GM23248 (cell line): Measurements from ENCODE around the gene ADAMTS9. TPM values are rescaled to one million over a fixed set of nuclear protein-coding genes. Genes with fewer than 3 reads are reported as not detected.

ENCODE experiments used
- DNase-seq: peaks from one replicate; pipeline ENCODE4 v3.0.0-alpha.2; 2015
- H2AFZ ChIP-seq: fragments of 200-600 bp; sonication (generic); 2 replicates; pipeline ENCODE4 v1.6.1; 2016; ENCODE audit warnings: antibody characterized with exemption
- H3F3A ChIP-seq: fragments of 200-600 bp; sonication (generic); 2 replicates; pipeline ENCODE4 v1.6.1; 2016; ENCODE audit warnings: mild to moderate bottlenecking, antibody characterized with exemption, mixed run types; ENCODE audit not compliant: insufficient read depth
- H3K27ac ChIP-seq: fragments of 200-600 bp; sonication (generic); 2 replicates; pipeline ENCODE4 v1.5.1; 2016; ENCODE audit warnings: mild to moderate bottlenecking
- H3K27me3 ChIP-seq: fragments of 200-600 bp; sonication (generic); replicated peaks from 2 replicates; pipeline ENCODE4 v1.6.1; 2016; ENCODE audit warnings: mild to moderate bottlenecking; ENCODE audit not compliant: insufficient read depth
- H3K36me3 ChIP-seq: fragments of 200-600 bp; sonication (generic); 2 replicates; pipeline ENCODE4 v1.6.1; 2016; ENCODE audit warnings: low read depth, mild to moderate bottlenecking
- H3K4me1 ChIP-seq: fragments of 200-600 bp; sonication (generic); 2 replicates; pipeline ENCODE4 v1.6.1; 2016; ENCODE audit warnings: mild to moderate bottlenecking; ENCODE audit not compliant: insufficient read depth
- H3K4me2 ChIP-seq: fragments of 200-600 bp; sonication (generic); one replicate; pipeline ENCODE4 v1.6.1; 2016; ENCODE audit warnings: mild to moderate bottlenecking; ENCODE audit not compliant: unreplicated experiment
- H3K4me3 ChIP-seq: fragments of 200-600 bp; sonication (generic); 2 replicates; pipeline ENCODE4 v1.5.1; 2016; ENCODE audit warnings: mild to moderate bottlenecking
- H3K79me2 ChIP-seq: fragments of 200-600 bp; sonication (generic); 2 replicates; pipeline ENCODE4 v1.6.1; 2016; ENCODE audit warnings: mild to moderate bottlenecking; ENCODE audit not compliant: insufficient read depth
- H3K9ac ChIP-seq: fragments of 200-600 bp; sonication (generic); 2 replicates; pipeline ENCODE4 v1.6.1; 2016; ENCODE audit warnings: mild to moderate bottlenecking
- H3K9me2 ChIP-seq: fragments of 200-600 bp; sonication (generic); 2 replicates; pipeline ENCODE4 v1.6.1; 2016; ENCODE audit warnings: mixed run types, mild to moderate bottlenecking, moderate library complexity; ENCODE audit not compliant: insufficient read depth
- H3K9me3 ChIP-seq: fragments of 200-600 bp; sonication (generic); one replicate; pipeline ENCODE4 v1.6.1; 2017; ENCODE audit warnings: low read depth
- H4K20me1 ChIP-seq: fragments of 200-600 bp; sonication (generic); 2 replicates; pipeline ENCODE4 v1.6.0; 2016; ENCODE audit not compliant: insufficient read depth
- EZH2 ChIP-seq: fragments of 200-600 bp; sonication (generic); IDR thresholded peaks from 2 replicates; pipeline ENCODE4 v1.6.1; 2018; ENCODE audit warnings: antibody characterized with exemption, mild to moderate bottlenecking; ENCODE audit not compliant: insufficient read depth, poor library complexity, severe bottlenecking
- EZH2phosphoT487 ChIP-seq: fragments of 200-600 bp; sonication (generic); IDR thresholded peaks from 2 replicates; pipeline ENCODE4 v1.6.1; 2018; ENCODE audit warnings: antibody characterized with exemption, moderate library complexity, mild to moderate bottlenecking, low read depth; ENCODE audit not compliant: insufficient read depth
- WGBS, 2 experiments: methylation state at CpG; one replicate each; pipeline ENCODE4 v1.1.6; 2015 to 2017; ENCODE audit warnings: low lambda C conversion rate in 2 of 2, low coverage in 1 of 2; ENCODE audit errors: missing lambda C conversion rate in 2 of 2; 5-methylcytosine and 5-hydroxymethylcytosine counted together
- in situ Hi-C: fragments of 300-500 bp; cut with MboI; formaldehyde crosslinking; loops from 2 replicates; pipeline ENCODE4 v1.15.0; 2020
- polyA plus RNA-seq: library from polyadenylated mRNA; unstranded; fragments of >200 nt; fragmentation: Nextera tagmentation; extraction: Ambion mirVana; gene quantifications from 2 replicates; pipeline ENCODE4 v1.2.1, GENCODE V29; 2016
- total RNA-seq: library from RNA; depleted of rRNA; stranded (reverse); fragments of >200 nt; shearing (Covaris generic); gene quantifications from 2 replicates; pipeline ENCODE4 v1.2.3, GENCODE V29; 2014

Gene ADAMTS9
- total and polyA plus RNA-seq, 2 experiments from 2014 or later: 0.75 to 1.5 TPM

- H3K9me2 ChIP-seq: no peaks in the 10 kb centered on the region
- no peak overlapping the region for H3K27ac ChIP-seq
- no peaks in the 10 kb centered on the region for H3K9me3 ChIP-seq
- in situ Hi-C loops: loop anchor here (25.0 kb wide), 1 partner anchor 1685 kb away; no protein-coding TSS in a partner anchor
- no peaks in the 10 kb centered on the region for H3F3A ChIP-seq
- no peak overlapping the region for H3K4me3 ChIP-seq
- TF ChIP-seq EZH2phosphoT487: no peak
- TF ChIP-seq EZH2: no peak
- no peaks in the 10 kb centered on the region for H3K36me3 ChIP-seq
- WGBS, 2 experiments: 0 to 11% methylated on average over 1 of the region's 1 CpG
- H3K27me3 ChIP-seq: no peaks in the 10 kb centered on the region
- no peaks in the 10 kb centered on the region for H3K4me1 ChIP-seq
- H2AFZ ChIP-seq: no peak overlapping the region
- no peak for DNase-seq
- no peaks in the 10 kb centered on the region for H4K20me1 ChIP-seq
- no peak overlapping the region for H3K4me2 ChIP-seq
- no peak overlapping the region for H3K9ac ChIP-seq
- no peaks in the 10 kb centered on the region for H3K79me2 ChIP-seq
These were observed 185.5 kb downstream of the ADAMTS9 start for GRCh38 chr3:64502284-64502683.

GRCh38 chr3:64501298-64501906, 186.4 kb downstream of the ADAMTS9 start:
- Histone ChIP-seq H4K20me1 (no peaks in the 10 kb centered on the region), H3F3A (no peaks in the 10 kb centered on the region), H3K4me2 (no peak overlapping the region), H3K79me2 (no peaks in the 10 kb centered on the region), H3K27ac (no peak overlapping the region), H3K9me3 (no peaks in the 10 kb centered on the region), H3K27me3 (no peaks in the 10 kb centered on the region), H3K9me2 (no peaks in the 10 kb centered on the region), H3K4me1 (no peaks in the 10 kb centered on the region), H3K36me3 (no peaks in the 10 kb centered on the region), H3K9ac (no peak overlapping the region), H3K4me3 (no peak overlapping the region), H2AFZ (no peak overlapping the region)
- WGBS, 2 experiments: 78% methylated on average over 8 of the region's 8 CpGs
- in situ Hi-C loops: loop anchor here (25.0 kb wide), 1 partner anchor 1686 kb away; no protein-coding TSS in a partner anchor
- no peak for DNase-seq
- TF ChIP-seq EZH2: no peak

- Histone ChIP-seq H3K27me3 (peaks cover 26% of the 10 kb centered on the region), H3K9ac (no peak overlapping the region), H3K79me2 (no peaks in the 10 kb centered on the region), H3K9me2 (no peaks in the 10 kb centered on the region), H3K4me1 (no peaks in the 10 kb centered on the region), H4K20me1 (no peaks in the 10 kb centered on the region), H3F3A (no peaks in the 10 kb centered on the region), H3K4me2 (no peak overlapping the region), H3K4me3 (no peak overlapping the region), H3K27ac (no peak overlapping the region), H2AFZ (no peak overlapping the region), H3K36me3 (no peaks in the 10 kb centered on the region), H3K9me3 (no peaks in the 10 kb centered on the region)
- TF ChIP-seq EZH2: no peak
- no peak for TF ChIP-seq EZH2phosphoT487
- WGBS, 2 experiments: 84 to 86% methylated on average over 5 of the region's 5 CpGs
- DNase-seq: no peak
- in situ Hi-C loops: no loop called here
These were observed 190.9 kb downstream of the ADAMTS9 start for GRCh38 chr3:64496786-64497490.

GRCh38 chr3:64495781-64496334, 191.9 kb downstream of the ADAMTS9 start:
- Histone ChIP-seq H3K27me3 (peaks cover 35% of the 10 kb centered on the region), H2AFZ (no peak overlapping the region), H3K27ac (no peak overlapping the region), H3K79me2 (no peaks in the 10 kb centered on the region), H3F3A (no peaks in the 10 kb centered on the region), H3K9me3 (no peaks in the 10 kb centered on the region), H3K9me2 (no peaks in the 10 kb centered on the region), H3K4me3 (no peak overlapping the region), H4K20me1 (no peaks in the 10 kb centered on the region), H3K9ac (no peak overlapping the region), H3K36me3 (no peaks in the 10 kb centered on the region), H3K4me2 (no peak overlapping the region), H3K4me1 (no peaks in the 10 kb centered on the region)
- WGBS, 2 experiments: 91 to 93% methylated on average over 2 of the region's 2 CpGs
- no peak for DNase-seq
- in situ Hi-C loops: no loop called here
- TF ChIP-seq EZH2: no peak
- TF ChIP-seq EZH2phosphoT487: no peak
